Stimulated activated CD4-positive, alpha-beta T cell treated with anti-CD3 and anti-CD28 coated beads, Interleukin-12 subunit alpha, Interleukin-12 subunit beta, amount 100 ng/mL, for 24 hours (primary cell): Measurements from ENCODE around the gene FMO4.
"Not testable (repeated sequence)": the region's sequence is repeated elsewhere in the genome, so short reads cannot be mapped to it uniquely, and the experiment has no call there.

ENCODE experiments used
- DNase-seq, 2 experiments: peaks; one replicate each; pipeline ENCODE4 v3.0.0-alpha.2; 2020; ENCODE audit warnings: low read depth in 2 of 2

Gene FMO4

DNA sequence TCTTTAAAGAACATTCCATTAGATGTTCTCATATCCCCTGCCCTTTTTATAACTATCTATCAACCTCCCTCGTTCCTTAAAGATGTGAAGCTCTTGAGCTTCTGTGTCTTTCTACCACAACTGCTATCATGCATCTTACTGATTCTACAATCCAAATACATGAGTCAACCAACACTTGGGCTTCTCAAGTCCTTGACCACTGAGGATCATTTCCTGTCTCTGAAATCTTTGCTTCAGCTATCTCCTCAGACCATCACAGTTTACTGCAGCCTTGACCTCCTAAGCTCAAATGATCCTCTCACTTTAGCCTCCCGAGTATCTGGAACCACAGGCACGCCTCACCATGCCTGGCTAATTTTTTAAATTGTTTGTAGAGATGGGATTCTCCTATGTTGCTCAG lies 75.2 kb downstream of the FMO4 start:
- DNase-seq = no peak

DNA sequence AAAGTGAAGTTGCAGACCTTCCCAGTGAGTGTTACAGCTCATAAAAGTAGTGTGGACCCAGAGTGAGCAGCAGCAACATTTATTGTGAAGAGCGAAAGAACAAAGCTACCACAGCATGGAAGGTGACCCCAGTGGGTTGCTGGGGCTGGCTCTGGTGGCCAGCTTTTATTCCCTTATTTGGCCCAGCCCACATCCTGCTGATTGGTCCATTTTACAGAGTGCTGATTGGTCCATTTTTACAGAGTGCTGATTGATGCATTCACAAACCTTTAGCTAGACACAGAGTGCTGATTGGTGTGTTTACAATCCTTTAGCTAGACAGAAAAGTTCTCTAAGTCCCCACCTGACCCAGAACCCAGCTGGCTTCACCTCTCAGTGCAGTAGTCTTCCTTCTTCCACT lies 76.8 kb downstream of the FMO4 start:
- not testable (repeated sequence) for DNase-seq
